Measurements from ENCODE around the gene EDDM13.
A peak's percentile ranks its signal among the peaks of the same experiment; 100 is the strongest.
"Not testable (repeated sequence)": the region's sequence is repeated elsewhere in the genome, so short reads cannot be mapped to it uniquely, and the experiment has no call there.

The EDDM13 gene, protein sequence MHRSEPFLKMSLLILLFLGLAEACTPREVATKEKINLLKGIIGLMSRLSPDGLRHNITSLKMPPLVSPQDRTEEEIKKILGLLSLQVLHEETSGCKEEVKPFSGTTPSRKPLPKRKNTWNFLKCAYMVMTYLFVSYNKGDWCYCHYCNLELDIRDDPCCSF

DNA sequence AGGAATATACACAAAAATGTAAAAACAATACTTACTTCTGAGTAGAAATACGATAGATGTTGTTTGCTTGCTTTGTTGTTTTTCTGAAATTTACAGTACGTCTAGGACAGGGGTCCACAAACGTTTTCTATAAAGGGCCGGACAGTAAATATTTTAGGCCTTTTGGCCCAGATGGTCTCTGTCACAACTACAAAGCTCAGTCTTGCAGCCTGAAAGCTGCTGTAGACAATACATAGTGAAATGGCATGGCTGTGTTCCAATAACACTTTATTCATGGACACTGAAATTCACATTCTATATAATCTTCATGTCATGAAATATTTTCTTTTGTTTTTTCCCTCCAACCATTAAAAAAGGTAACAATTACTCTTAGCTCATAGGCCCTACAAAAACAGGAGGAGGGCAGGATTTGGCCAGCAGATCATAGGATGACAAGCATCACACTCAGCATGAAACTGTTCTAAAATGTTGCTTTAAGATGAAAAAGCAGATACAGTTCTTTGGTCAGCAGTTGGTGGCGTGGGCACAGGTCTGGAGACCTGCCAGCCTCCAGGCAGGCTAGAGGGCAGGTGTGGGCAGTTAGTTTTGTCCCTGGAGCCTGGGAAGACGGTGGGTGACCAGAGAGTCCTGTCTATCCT is at the start of gene EDDM13:
Gene EDDM13, plus strand, starts transcription at position 588 of the 638 bp plus-strand sequence. CDS start 87 bp downstream, outside the sequence.
- DNase-seq (ENCODE audit: low spot score), result no peak

DNA sequence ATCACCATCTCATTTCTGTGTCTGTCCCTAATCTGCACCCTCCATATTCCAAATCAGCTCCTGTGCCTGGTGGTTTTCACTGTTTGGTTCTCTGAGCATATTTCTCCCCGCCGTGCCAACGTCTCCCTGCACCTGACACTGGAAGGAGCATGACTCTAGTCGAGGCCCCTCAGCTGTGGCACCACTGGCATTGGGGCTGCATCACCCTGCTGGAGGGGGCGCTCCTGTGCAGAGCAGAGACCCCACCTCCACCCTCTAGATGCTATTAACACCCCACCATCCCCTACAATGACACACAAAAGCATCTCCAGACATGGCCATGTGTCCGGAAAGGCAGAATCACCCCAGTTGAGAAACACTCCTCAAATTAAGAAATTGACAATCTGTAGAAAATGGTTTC is 49.6 kb upstream of the EDDM13 start:
- DNase-seq (ENCODE audit: low spot score), result no peak

DNA sequence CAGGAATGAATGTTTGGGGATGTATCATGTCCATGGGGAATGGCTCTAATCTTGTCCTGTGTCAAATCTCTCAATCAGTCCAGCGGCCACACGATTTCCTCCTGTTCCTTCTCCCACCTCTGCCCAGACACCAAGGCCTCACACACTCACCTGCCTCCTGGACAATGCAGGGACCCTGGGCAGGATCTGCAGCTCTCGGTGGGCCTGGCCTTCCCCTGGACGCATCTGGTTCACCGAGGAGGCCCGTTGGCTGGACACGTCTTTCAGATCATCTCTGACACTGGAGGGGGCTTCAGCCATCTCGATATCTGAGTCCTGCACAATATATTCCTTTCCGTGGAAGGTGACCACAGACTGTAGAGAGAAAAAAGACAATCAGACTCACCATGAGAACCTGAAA is 49.1 kb upstream of the EDDM13 start:
- no peak for DNase-seq (ENCODE audit: low spot score)

DNA sequence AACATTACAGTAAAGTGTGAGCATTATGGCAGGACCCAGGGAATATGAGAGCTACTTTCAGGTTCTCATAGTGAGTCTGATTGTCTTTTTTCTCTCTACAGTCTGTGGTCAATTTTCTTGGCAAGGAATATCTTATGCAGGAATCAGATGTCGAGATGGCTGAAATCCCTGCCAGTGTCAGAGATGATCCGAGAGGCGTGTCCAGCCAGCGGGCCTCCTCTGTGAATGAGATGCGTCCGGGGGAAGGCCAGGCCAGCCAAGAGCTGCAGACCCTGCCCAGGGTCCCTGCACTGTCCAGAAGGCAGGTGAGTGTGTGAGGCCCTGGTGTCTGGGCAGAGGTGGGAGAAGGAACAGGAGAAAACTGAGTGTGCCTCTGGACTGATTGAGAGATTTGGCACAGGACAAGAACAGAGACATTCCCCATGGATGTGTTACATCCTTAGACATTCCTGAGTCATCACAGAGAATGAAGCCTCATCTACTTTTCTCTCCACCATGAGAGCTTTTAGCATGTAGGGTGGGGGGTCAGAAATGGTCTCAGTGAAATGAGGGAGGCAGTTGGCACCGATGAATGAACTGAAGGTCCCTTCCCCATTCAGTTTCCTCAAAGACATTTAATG is 27.3 kb upstream of the EDDM13 start:
- DNase-seq (ENCODE audit: low spot score), result peak; percentile 58

DNA sequence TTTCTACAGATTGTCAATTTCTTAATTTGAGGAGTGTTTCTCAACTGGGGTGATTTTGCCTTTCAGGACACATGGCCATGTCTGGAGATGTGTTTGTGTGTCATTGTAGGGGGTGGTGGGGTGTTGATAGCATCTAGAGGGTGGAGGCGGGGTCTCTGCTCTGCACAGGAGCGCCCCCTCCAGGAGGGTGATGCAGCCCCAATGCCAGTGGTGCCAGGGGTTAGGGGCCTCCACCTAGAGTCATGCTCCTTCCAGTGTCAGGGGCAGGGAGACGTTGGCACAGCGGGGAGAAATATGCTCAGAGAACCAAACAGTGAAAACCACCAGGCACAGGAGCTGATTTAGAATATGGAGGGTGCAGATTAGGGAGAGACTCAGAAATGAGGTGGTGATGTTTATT is 26.8 kb upstream of the EDDM13 start:
- not testable (repeated sequence) for DNase-seq (ENCODE audit: low spot score)

DNA sequence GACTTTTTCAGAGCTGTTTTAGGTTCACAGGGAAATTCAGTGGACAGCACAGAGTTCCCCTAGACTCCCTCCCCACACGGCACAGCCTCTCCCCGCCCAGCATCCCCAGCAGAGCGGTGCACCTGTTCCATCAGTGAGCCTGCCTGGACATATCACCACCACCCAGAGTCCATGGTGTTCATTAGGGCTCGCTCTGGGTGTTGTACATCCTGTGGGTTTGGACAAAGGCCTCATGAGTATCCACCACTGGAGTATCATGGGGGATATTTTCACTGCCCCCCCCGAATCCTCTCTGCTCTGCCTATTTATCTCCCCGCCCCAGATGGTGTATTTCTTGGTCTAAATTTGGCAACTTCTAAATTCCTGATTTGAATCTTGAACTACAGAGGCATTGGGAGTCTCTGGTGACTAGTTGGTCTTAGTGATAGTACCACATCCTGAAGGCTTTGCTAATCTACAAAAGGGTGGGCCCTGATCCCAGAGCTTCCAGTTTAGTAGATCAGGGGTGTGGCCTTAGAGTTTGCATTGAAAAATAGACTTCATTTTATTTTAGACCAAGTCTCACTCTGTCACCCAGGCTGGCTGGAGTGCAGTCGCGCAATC is 23.7 kb upstream of the EDDM13 start:
- not testable (repeated sequence) for DNase-seq (ENCODE audit: low spot score)

DNA sequence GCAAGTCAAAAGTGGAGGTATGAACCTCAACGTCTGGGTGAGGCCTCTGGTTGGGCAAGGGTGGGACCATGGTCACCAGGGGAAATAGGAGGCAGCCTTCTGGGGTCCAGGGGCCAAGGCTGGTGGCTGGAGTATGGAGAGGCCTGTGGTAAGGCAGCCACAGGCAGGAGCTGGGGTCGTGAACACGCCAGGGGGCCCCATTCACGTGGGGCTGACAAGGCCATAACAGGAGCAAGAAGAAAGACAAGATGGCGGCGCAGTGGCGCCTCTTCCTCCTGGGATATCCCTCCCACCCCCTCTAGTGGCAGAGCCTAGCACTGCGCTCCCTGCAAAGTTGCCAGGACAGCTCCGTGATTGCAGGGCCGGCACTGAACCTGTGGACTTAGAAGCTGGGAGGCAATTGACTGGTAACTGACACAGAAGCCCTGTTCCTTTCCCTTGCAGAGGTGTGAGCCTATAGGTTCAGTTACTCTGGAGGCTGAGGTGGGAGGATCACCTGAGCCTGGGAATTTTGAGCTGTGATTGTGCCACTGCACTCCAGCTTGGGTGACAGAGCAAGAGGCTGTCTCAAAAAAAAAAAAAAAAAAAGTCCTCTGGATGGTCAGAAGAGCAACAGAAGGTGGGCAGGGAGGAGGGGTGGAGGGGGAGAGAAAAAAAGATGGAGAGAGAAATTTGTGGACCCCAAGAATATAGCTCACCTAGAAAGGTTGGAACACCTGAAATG is 19.7 kb upstream of the EDDM13 start:
- peak; percentile 70 for DNase-seq (ENCODE audit: low spot score)

DNA sequence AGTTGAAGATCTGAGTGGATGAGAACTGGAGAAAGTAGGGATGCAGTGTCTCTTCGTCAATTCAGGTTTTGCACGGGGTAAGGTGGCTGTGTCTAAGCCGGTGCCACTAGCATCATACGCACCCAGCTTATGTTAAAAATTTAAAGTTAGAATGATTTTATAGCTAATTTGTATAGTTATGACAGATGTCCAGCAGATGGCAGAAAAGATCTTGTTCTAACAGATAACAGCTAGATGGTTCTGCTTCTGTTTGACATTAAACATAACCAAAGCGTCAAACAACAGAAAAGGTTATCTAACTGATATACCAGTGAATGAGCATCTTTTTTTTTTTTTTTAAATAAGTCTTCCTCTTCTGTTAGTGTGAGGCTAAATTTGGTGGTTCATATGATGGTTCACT is 18.8 kb upstream of the EDDM13 start:
- DNase-seq (ENCODE audit: low spot score), result peak; percentile 57

DNA sequence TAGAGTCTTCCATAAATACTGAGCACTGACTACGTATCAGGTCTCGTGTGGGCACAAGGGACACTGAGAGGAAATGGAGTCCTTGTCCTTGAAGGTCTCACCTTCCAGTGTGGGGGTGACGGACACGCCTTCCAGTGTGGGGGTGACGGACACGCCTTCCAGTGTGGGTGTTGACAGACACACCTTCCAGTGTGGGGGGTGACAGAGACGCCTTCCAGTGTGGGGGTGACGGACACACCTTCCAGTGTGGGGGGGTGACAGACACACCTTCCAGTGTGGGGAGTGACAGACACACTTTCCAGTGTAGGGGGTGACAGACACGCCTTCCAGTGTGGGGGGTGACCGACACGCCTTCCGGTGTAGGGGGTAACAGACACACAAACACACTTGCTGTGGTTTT is 14.3 kb upstream of the EDDM13 start:
- no peak for DNase-seq (ENCODE audit: low spot score)

DNA sequence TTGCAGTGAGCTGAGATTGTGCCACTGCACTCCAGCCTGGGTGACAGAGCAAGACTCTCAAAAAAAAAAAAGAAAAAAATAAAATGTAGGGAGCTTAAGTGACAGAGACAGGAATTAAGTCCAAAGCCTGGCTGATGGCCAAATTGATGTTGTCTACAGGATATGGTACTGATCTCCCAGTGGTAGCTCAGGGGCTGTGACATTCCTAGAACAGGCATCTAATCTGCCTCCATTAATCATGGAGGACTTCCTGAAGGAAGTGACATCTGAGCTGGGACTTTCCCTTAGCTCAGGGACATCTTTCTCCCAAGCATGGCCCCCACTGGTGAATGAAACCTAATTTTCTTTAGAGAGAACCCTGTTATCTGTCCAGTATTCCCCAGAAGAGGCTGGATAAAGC is 11.4 kb upstream of the EDDM13 start:
- no peak for DNase-seq (ENCODE audit: low spot score)

DNA sequence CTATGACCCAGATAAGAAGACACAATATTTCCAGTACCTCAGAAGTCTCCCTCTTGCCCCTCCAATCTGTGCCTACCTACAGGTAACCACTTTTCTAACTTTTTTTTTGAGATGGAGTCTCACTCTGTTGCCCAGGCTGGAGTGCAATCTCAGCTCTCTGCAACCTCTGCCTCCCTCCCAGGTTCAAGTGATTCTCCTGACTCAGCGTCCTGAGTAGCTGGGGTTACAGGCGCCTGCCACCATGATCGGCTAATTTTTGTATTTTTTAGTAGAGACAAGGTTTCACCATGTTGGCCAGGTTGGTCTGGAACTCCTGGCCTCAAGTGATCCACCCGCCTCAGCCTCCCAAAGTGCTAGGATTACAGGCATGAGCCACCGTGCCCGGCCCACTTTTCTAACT is 10.6 kb upstream of the EDDM13 start:
- not testable (repeated sequence) for DNase-seq (ENCODE audit: low spot score)

DNA sequence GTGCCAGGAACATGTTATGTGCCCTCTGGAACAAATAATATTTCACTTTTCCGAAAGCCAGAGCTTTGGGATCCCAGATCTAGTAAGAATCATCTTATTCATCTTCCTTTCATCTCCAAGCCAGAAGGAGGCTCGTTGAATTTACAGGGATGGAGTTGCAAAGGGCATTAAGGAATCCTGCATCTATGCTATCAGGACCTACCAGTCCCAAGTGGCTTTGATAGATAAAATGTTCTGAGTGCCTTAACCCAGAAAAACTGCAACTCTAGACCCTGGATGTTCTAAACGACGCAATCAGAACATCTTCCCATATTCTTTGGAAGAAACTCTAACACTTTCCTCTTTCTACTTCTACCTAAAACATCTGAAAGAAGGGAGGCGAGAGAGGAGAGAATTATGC is 9.2 kb upstream of the EDDM13 start:
- no peak for DNase-seq (ENCODE audit: low spot score)

DNA sequence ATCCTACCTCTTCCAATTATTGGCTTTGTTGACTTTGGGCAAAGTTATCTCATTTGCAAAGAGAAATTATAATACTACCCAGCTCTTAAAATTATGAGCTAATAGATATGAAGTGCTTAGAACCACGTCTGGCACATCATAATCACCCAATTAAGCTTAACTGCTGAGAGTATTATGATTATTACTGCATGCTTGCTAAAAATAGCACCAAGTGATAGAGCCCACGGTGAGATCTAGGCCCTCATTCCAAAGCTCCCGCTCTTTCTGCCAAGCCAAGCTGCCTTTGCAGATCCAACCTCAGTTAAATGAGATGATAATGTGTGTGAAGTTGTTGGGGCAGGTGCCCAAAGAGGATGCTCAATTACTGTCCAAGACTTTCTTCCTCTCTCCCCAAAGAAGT is 6.5 kb upstream of the EDDM13 start:
- no peak for DNase-seq (ENCODE audit: low spot score)

DNA sequence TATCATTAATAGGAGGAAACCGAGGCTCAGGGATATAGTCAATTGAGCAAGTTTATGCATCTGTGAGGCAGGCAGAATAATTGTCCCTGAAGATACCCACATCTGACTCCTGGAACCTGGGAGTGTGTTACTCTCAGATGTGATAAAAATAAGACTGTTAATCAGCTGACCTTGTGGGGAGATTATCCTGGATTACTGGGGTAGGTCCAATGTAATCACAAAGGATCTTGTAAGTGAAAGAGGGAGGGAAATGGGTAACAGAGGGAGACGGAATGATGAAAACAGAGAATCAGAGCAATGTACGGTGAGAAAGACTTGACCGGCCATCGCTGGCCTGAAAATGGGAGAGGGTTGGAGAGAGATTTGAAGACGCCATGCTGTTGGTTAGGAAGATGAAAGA is 3.2 kb upstream of the EDDM13 start:
- no peak for DNase-seq (ENCODE audit: low spot score)

DNA sequence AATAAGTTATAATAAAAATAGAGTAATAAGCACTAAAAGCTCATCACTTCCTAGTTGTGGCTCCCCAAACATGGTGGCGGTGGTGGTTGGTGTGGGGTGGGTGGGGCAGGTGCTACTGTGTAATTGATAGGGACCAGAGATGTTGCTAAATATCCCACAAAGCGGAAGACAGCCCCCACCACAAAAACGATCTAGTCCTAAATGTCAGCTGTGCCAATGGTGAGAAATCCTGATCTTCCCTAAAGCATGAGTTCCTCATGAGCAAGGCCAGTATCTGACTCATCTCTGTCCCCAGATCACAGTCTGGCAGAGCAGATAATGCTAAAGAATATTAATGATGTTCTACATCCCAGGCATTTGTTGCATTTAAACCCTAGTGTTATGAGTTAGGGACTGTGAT is 1.9 kb upstream of the EDDM13 start:
- peak; percentile 34 for DNase-seq (ENCODE audit: low spot score)

DNA sequence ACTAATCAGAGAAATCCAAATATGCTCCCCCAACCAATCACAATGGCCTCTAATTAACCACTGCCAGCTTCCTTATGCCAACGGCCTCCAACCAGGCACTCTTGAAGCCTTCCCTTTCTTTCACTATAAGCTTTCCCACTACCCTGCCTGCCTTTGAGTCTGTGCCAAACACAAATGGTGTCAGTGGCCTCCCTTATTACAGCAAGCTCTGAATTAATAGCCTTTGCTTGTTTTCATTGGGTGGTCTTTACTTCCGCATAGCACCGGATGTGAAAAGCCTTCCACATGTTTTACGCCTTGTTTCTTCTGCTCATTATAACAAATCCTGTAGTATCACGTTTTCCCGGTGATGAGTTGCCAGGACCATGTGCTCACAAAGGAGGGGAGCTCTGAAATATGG is 1.4 kb upstream of the EDDM13 start:
- DNase-seq (ENCODE audit: low spot score), result no peak

DNA sequence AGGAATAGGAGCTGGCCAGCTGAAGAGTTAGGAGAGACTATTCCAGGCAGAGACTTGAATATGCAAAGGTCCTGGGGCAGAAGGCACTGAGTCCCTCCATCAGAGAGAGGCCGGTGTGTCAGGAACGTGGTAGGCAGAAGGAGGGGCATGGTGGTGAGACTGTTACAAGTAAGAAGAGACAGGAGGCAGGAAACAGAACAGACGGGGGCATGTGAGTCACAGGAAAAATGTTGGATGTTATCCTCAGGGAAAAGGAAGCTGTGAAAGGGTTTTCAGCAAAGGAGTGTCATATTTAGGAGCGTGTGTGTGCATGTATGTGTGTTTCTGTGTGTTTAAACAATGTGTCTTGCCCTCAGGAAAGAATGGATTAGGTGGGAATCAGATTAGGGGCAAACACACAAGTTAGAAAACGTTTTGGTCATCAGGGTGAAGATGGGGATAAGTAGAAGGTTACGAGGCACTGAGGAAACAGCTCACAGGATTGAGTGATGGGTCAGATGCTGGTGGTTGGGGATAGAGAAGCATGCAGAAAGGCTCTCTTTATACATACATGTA is 1.1 kb downstream of the EDDM13 start:
- DNase-seq (ENCODE audit: low spot score), result peak; percentile 33

DNA sequence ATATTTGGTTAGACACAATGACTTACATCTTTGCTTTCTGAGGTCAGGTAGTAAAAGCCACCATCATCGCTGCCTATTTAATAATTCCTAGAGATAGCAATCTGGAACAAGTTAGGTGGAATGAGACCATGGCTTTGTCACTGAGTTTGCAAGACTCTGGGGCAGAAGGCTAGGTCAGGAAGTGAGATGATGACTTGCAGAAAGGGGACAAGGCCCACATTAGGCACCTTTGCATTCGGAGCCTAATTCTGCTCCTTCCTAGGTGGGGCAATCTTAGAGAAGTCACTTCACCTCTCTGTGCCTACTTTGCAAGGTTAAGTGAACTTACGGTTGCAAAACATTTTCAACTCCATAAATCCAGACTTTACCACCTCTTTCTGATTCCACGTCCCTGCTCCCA is 10.3 kb downstream of the EDDM13 start:
- no peak for DNase-seq (ENCODE audit: low spot score)

DNA sequence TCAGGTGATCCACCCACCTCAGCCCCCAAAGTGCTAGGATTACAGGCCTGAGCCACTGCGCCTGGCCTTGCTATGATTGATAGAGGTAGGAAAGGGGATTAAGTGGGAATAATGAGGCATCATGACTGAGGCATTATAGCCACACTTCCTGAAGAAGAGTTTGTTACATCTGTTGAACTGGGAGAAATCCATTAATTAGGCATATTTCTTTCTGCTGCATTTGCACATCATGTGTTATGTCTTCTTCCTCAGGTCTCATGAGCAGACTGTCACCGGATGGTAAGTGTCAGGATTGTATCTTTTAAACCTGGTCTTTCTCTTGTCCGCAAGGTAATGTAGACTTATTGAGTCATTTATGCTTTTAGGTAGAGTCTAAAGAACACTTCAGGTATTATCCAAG is 12.2 kb downstream of the EDDM13 start:
- DNase-seq (ENCODE audit: low spot score), result no peak

DNA sequence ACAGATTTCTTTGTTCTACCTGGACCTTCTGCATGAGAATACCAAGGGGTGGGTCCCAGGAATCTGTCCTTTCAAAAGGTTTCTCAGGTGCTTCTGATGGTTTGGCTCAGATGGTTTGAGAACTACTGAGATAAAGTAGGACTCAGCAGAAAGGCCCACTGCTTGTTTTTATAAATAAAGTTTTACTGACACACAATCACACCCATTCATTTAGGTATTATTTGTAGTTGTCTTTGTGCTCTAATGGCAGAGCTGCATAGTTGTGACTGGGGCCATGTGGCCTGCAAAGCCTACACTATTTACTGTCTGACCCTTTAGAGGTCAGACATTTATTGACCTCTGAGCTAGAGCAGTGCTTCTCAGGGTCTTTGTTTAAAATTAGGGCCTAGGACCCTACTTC is 17.6 kb downstream of the EDDM13 start:
- no peak for DNase-seq (ENCODE audit: low spot score)

DNA sequence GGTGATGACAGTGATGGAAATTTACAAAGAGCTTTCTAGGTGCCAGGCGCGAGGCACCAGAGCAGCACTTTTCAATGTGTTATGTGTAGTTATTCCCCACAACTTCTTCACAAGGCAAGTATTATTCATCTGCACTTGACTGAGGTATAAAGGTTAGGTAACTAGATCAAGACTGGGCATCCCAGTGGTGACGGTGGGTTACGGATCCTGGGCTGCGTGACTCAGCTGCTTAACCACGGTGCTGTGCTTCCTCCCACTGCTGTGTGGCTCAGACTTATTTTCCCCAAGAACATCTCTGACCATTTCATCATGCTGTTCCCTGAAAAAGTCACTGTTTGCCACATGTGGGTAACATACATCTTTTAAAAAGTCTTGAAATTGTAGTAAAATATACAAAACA is 19.3 kb downstream of the EDDM13 start:
- no peak for DNase-seq (ENCODE audit: low spot score)

DNA sequence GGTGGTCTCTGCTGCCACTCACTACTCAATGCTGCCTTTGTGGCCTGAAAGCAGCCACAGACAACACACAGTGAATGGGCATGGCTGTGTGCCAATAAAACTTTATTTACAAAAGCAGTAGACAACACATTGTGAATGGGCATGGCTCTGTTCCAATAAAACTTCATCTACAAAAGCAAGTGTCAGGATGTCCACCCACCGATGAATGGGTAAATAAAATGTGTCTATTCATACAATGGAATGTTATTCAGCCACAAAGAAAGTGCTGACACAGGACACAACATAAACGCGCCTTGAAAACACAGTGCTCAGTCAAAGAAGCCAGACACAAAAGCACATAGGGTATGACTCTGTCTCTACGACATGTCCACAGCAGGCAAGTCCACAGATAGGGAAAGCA is 22.0 kb downstream of the EDDM13 start:
- DNase-seq (ENCODE audit: low spot score), result no peak
